ES-I3 (cell line): ENCODE measurements around the gene OSBP2.

ENCODE experiments used
- H3K36me3 ChIP-seq: 2 replicates; pipeline ENCODE4 v1.6.1; 2013; ENCODE audit warnings: mild to moderate bottlenecking, low read length, control low read depth, moderate library complexity; ENCODE audit not compliant: insufficient read depth
- H3K4me1 ChIP-seq: 2 replicates; pipeline ENCODE4 v1.6.1; 2013; ENCODE audit warnings: mild to moderate bottlenecking, control low read depth, low read length; ENCODE audit not compliant: insufficient read depth
- H3K9ac ChIP-seq: 2 replicates; pipeline ENCODE4 v1.6.1; 2013; ENCODE audit warnings: low read depth, mild to moderate bottlenecking, low read length, moderate library complexity
- H3K9me3 ChIP-seq: 2 replicates; pipeline ENCODE4 v1.6.1; 2013; ENCODE audit warnings: mild to moderate bottlenecking, low read length, moderate library complexity; ENCODE audit not compliant: control insufficient read depth, insufficient read depth

OSBP2 gene

DNA sequence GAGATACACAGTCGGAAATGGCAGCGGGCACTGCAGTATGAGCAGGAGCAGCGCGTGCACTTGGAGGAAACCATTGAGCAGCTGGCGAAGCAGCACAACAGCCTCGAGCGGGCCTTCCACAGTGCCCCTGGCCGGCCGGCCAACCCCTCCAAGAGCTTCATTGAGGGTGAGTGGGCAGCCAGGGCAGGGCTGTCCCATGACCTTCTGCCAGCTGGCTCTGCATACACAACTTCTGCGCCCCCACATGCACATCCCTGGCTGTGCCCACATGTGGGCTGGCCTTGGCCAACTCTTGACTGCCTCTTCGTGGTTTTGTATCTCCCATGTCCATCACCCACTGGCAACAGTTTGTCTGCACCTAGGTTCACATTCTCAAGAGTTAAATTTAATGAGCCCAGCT lies 192.8 kb downstream of the OSBP2 start:
- Histone ChIP-seq H3K4me1 (no peaks in the 10 kb centered on the region), H3K9me3 (no peaks in the 10 kb centered on the region), H3K9ac (no peak overlapping the region), H3K36me3 (no peaks in the 10 kb centered on the region)

- Histone ChIP-seq H3K9ac (no peak overlapping the region), H3K4me1 (no peaks in the 10 kb centered on the region), H3K36me3 (no peaks in the 10 kb centered on the region), H3K9me3 (no peaks in the 10 kb centered on the region)
These were observed 193.2 kb downstream of the OSBP2 start for GRCh38 chr22:30887861-30888260.

DNA sequence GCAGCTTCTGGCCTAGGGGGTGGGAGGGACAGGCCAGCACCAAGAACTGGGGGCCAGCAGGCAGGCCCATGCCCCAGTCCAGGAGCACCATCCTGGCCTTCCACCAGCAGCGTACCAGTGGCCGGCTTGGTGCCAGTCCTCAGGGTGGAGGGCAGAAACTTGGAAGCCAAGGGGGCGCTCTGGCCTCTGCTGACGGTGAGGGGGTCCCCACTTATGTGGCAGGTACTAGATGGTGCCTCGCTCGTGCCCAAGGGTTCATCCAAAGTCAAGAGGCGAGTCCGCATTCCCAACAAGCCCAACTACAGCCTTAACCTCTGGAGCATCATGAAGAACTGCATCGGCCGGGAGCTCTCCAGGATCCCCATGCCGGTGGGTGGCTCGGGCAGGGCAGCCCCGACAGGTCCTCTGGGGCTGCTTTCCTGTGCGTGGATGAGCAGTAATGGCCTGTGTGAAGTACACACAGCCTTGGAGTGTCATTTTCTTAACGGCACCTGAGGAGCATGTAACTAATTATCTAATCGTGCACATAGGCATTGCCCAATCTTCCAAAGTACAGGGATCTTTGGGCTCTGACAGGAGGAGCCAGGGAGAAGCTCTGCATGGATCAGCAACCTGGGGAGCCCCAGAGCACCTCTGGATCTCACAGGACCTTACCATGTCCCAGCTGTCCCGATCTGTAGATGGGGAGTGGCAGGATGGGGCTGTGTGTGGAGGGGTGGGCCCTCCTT lies 194.8 kb downstream of the OSBP2 start:
- no peak overlapping the region for H3K9ac ChIP-seq
- no peaks in the 10 kb centered on the region for H3K4me1 ChIP-seq
- H3K36me3 ChIP-seq, result no peaks in the 10 kb centered on the region
- no peaks in the 10 kb centered on the region for H3K9me3 ChIP-seq

DNA sequence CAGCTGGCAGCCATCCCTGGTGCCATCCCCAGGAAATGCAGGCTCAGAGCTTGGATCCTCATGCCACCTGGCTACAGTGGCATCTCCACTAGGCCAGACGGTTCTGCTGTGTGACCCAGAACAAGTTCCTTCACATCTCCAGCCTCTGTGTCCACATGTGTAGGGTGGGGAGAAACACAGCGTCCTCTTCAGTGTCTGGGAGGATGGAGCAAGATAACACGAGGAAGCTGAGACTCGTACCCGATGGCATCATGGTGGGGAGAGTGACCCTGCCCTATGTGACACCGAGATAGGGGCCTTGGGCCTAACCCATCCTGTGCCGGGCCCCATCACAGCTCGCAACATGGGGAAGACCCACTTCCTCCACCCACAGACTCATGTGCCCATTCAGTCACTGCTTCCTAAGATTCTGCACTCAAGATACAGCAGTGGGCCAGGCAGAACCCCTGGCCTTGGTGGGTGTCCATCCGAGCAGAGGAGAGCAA lies 195.4 kb downstream of the OSBP2 start:
- Histone ChIP-seq H3K9ac (no peak overlapping the region), H3K36me3 (no peaks in the 10 kb centered on the region), H3K4me1 (no peaks in the 10 kb centered on the region), H3K9me3 (no peaks in the 10 kb centered on the region)

- Histone ChIP-seq H3K36me3 (no peaks in the 10 kb centered on the region), H3K9me3 (no peaks in the 10 kb centered on the region), H3K4me1 (no peaks in the 10 kb centered on the region), H3K9ac (no peak overlapping the region)
These were observed 196.2 kb downstream of the OSBP2 start for GRCh38 chr22:30890686-30891442.

DNA sequence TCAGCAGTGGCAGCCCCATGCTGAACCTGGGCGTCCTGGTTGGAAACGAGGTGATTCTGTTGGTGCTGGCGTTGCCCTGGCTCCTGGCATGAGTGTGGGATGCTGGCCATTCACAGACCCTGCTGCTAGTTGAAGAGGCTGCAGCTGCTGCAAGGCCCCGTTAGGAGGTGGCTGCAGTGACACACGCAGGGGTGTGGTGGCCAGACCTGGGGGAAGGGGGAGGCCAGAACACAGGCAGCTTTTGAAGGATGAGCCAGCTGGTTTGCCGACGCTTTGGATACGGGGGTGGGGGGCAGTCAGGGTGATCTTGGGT lies 196.7 kb downstream of the OSBP2 start:
- no peaks in the 10 kb centered on the region for H3K36me3 ChIP-seq
- no peak overlapping the region for H3K9ac ChIP-seq
- no peaks in the 10 kb centered on the region for H3K4me1 ChIP-seq
- H3K9me3 ChIP-seq, result no peaks in the 10 kb centered on the region

GRCh38 chr22:30891781-30892180 lies 197.1 kb downstream of the OSBP2 start:
- Histone ChIP-seq H3K4me1 (no peaks in the 10 kb centered on the region), H3K36me3 (no peaks in the 10 kb centered on the region), H3K9ac (no peak overlapping the region), H3K9me3 (no peaks in the 10 kb centered on the region)

DNA sequence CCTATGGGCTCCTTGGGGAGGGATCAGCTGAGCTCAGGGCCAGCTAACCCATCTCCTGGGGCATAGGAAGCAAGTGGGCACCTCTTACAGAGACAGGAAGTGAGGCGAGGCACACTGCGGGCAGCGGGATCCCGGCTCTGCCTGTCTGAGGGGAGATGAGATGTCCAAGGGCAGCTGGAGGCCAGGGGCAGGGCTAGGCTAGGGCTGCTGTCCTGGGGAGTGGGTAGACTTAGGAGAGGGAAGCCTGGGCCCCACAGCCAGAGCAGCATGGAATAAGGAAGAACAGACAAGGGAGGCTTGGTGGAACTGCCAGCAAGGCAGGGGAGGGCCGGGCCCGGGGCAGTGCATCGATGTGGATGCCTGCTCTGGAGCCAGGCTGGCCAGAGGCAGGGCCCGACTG lies 197.6 kb downstream of the OSBP2 start:
- H3K4me1 ChIP-seq, result no peaks in the 10 kb centered on the region
- no peak overlapping the region for H3K9ac ChIP-seq
- H3K36me3 ChIP-seq, result no peaks in the 10 kb centered on the region
- no peaks in the 10 kb centered on the region for H3K9me3 ChIP-seq

DNA sequence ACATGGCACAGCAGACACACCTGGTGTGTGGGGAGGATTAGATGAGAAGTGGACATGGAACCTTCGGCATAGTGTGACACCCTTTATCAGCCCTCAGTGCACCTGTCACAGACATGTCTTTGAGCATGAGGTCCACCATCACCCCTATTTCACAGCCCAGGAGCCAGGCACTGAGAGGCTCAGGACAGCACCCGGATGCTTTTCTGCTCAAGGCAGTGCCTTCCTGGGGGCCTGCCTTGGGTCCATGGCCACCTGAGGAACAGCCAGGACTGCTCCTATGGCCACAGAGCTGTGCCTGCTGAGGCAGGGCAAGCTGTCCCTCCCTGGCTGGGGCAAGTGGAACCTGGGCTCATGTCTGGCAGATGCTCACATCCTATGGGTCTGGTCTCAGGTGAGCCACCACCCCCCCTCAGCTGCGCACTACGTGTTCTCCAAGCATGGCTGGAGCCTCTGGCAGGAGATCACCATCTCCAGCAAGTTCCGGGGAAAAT lies 198.1 kb downstream of the OSBP2 start:
- no peaks in the 10 kb centered on the region for H3K9me3 ChIP-seq
- no peaks in the 10 kb centered on the region for H3K36me3 ChIP-seq
- H3K9ac ChIP-seq, result no peak overlapping the region
- H3K4me1 ChIP-seq, result no peaks in the 10 kb centered on the region

- Histone ChIP-seq H3K9ac (no peak overlapping the region), H3K9me3 (no peaks in the 10 kb centered on the region), H3K36me3 (no peaks in the 10 kb centered on the region), H3K4me1 (no peaks in the 10 kb centered on the region)
These were observed 199.0 kb downstream of the OSBP2 start for GRCh38 chr22:30893434-30894370.

GRCh38 chr22:30894371-30894740 lies 199.7 kb downstream of the OSBP2 start:
- Histone ChIP-seq H3K9me3 (peaks cover 3% of the 10 kb centered on the region; the same call in 1 of the 2 replicates), H3K36me3 (no peaks in the 10 kb centered on the region), H3K4me1 (no peaks in the 10 kb centered on the region), H3K9ac (no peak overlapping the region)

GRCh38 chr22:30902496-30903357 lies 208.1 kb downstream of the OSBP2 start:
- H3K9ac ChIP-seq, result no peak overlapping the region
- H3K9me3 ChIP-seq, result peaks cover 3% of the 10 kb centered on the region; the same call in 1 of the 2 replicates
- no peaks in the 10 kb centered on the region for H3K4me1 ChIP-seq
- no peaks in the 10 kb centered on the region; the same call in 1 of the 2 replicates for H3K36me3 ChIP-seq

GRCh38 chr22:30903876-30904460 lies 209.3 kb downstream of the OSBP2 start:
- Histone ChIP-seq H3K36me3 (no peaks in the 10 kb centered on the region; the same call in 1 of the 2 replicates), H3K9ac (no peak overlapping the region), H3K4me1 (no peaks in the 10 kb centered on the region), H3K9me3 (peaks cover 2% of the 10 kb centered on the region; the same call in 1 of the 2 replicates)
